Measurements from ENCODE around the gene APOL6.
A peak's percentile ranks its signal among the peaks of the same experiment; 100 is the strongest.
"Not testable (repeated sequence)": the region's sequence is repeated elsewhere in the genome, so short reads cannot be mapped to it uniquely, and the experiment has no call there.

Gene APOL6

DNA sequence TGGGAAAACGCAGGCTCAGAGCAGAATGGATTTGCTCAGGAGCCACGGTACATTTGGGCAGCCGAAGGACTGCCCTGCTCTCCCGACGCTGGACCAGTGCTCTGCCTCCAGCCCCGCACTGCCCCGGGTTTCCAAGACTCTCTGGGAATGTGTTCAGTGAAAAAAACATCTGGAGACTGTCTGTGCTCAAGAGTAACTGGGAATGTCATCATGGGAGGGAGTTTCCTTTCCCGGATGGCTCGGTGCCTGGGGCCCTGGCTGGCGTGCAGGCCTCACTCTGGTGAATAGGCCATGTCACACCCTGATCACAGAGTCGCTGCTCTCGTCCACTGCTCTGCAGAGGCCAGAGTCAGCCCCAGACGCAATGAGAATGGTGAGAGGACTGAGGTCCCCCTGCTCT lies 9.8 kb upstream of the APOL6 start:
- peak; percentile 85 for DNase-seq

DNA sequence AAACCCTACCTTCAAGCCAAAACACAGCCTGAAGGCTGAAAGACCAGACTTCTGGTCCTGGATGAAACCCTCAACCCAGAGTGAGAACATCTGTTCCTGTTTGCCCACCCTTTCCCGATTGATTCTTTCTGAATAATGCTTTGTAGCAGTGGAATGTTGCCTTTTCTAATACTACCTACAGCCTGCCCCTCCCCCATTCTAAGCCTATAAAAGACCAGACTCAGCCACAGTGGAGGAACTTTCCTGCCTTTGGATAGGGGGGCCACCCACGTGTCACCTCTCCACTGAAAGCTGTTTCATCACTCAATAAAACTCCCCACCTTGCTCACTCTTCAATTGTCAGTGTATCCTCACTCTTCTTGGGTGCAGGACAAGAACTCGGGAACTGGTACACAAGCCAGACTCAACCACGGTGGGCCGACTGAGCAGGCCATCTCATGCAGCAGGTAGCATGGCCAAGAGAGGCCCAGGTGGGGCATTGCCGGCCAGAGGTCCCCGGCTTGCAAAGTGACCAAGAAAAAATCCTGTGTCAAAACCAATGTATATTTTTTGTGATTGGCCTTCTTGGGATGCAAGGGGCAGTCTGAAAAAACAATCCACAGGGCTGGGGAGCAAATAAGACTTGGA lies 6.6 kb upstream of the APOL6 start:
- no peak for DNase-seq

DNA sequence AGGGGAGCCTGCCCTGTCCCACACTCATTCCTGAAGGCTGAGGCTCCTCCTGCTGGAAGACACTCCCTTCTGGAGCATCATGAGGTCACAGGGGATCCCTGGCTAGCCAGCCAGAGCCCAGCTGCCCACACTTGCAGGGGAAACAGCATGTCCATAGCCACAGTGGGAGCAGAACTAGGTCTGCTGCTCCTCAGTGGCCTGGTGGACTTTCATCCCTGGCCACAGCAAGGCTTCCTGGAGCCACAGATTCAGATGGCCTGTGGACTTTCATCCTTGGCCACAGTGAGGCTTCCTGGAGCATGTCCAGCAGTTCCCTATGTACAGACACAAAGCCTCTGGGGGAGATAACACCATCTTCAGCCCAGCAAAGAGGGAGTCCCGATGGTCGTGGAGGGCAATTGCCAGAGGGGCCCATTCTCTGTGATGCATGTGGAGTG lies 5.9 kb upstream of the APOL6 start:
- peak; percentile 45 for DNase-seq

DNA sequence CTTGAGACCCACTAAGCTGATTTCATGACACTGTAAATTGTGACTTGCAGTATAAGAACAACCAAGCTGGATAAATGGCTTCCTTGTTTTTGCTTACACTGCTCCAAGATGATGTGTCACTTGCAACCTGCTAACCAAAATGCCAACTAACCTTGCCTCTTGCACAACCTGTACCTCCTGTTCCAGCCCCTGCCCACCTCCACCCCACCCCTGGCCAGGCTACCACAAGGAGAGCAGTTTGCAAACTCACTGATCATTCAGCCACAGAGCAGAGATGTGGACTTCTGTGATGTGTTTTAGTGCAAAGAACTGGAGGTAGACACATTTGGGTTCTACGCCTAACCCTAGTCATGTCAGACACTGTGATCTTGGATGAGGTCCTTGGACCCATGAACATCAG lies 4.3 kb upstream of the APOL6 start:
- DNase-seq: no peak

DNA sequence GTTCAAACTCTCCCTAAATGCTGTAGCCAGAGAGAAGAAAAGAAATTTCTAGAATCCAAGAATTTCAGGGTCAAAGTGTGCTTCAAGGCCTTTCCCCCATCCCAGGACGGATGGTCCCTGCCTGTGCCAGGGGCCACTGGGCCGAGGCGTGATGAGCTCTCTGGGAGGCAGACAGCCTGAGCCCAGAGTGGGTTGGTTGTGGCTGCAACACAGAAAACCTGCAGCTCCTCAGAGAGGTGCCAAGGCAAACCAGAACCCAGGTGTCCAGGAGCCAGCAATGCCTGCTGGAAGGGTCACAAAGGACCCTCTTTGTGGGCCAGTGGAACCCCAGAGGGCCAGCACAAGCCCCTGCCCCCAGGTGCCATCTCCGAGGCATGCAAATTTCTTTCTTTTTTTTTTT lies 2.6 kb upstream of the APOL6 start:
- DNase-seq: no peak

DNA sequence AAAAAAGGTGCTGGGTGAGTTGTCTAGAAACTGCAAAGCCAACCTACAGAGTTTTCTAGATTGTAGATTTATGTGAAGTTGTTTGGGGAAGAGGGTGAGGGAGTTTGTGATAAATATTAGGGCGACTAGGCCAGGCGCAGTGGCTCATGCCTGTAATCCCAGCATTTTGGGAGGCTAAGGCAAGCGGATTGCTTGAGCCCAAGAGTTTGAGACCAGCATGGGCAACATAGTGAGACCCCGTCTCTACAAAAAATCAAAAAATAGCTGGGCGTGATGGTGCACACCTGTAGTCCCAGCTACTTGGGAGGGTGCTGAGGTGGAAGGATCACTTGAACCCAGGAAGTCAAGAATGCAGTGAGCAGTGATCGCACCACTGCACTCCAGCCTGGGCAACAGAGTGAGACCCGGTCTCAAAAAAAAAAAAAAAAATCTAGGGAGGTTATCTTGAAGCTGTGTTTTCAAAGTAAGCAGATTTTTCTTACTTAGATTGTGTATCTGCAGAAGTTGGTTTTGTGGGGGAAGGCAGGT lies 844 bp downstream of the APOL6 start:
- no peak for DNase-seq

DNA sequence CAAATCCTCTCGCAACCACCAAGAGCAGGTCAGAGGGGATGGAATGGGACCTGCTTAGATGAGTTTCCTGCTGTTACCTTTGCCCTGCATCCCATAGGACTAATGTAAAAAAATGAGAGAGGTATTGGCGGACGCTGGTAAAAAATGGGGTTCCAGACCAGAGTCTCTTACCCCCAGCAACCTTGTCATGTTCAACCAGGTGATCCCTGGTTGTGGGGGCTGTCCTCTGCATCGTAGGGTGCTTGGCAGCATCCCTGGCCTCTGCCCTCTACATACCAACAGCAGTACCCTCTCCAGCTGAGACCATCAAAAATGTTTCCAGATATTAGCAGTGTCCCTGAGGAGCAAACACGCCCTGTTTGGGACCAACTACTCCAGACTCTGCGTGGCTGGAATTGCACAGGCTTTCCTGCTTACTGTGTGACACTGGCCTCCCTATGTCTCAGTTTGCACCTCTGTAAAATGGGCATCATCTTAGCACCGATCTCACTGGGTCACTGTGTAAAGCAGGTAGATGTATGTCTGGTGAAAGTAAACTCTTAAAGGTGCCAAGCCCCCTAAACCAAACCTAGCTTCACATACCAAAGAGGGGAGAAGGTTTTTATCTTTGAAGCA lies 1.5 kb downstream of the APOL6 start:
- DNase-seq: no peak

DNA sequence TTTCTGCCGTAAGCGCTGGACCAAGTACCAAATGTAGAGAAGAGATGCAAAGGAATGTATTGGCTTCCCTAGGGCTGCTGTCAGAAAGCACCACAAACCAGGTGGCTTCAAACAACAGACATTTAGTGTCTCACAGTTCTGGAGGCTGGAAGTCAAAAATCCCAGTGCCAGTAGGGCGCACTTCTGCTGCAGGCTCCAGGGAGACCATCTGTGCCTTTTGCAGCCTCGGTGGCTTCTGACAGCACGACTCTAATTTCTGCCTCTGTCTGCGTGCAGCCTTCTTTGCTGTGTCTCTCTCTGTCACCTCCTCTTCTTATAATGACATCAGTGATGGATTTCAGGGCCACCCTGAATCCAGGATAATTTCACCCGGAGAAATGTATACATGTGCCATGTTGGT lies 2.8 kb downstream of the APOL6 start:
- no peak for DNase-seq

DNA sequence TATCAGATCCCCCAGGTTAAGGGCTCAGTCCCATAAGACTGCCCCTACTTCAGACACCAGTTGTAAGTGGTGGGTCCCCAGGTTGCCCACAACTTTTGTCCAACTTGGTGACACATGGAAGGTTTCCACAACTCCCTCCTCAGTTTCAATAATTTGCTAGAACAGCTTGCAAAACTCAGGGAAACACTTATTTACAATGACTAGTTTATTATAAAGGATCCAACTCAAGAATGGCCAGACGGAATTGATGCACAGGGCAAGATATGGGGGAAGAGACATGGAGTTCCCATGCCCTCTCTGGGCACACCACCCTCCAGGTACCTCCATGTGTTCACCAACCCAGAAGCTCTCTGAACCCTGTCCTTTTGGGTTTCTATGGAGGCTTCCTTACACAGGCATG lies 5.6 kb downstream of the APOL6 start:
- DNase-seq: no peak

DNA sequence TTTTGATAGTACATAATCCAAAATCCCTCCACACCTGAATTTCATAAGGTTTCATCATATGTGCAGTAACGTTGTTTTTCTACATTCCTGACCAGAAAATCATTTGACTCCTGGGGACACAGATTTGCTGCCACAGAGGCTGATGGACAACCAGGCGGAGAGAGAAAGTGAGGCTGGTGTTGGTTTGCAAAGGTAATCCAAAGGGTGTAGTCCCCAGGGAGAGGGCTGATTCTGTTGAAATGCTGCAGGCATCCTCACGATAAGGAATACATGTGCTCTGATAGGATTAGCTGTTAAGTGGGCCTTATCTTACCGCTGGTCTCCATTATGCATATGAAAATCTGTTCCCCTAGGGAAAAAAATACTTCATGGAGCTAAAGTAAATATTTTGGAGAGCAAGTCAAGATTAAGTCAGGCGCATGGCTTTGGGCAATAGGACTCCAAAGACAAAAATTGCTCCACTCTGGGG lies 8.1 kb downstream of the APOL6 start:
- DNase-seq: no peak

DNA sequence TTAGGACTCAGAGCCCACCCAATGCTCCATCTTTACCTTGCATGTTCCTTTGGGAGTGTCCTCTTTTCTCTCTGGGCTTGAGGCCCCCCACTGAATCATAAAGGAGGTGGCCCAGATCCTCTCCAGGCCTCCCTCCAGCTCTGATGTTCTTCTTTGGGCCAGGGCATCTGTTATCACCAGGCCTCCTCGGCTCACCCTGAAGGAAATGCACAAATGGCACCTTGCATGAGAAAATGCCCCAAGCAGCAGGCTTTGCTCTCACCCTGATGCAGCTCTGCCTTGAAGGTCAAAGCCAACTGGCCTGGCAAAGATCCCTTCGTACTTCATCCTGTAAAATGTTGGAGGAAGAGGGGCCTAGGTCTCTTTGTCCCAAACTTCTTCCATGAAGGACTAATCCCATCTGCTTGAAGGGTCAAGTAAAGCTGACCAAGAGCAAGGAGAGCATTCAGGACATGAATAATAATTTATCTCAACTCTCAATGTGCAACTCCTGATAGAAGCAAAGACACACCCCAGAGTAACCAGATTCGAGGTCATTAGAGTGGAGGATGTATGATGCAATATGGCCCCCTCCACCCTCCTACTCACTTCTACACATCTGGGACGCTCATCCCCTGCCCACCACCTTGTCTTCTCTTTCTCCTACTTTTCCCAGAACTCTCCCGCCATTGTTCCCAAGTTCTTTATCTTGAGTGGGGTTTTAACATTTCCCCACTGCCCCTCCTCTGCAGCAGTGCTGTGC lies 9.5 kb downstream of the APOL6 start:
- no peak for DNase-seq

DNA sequence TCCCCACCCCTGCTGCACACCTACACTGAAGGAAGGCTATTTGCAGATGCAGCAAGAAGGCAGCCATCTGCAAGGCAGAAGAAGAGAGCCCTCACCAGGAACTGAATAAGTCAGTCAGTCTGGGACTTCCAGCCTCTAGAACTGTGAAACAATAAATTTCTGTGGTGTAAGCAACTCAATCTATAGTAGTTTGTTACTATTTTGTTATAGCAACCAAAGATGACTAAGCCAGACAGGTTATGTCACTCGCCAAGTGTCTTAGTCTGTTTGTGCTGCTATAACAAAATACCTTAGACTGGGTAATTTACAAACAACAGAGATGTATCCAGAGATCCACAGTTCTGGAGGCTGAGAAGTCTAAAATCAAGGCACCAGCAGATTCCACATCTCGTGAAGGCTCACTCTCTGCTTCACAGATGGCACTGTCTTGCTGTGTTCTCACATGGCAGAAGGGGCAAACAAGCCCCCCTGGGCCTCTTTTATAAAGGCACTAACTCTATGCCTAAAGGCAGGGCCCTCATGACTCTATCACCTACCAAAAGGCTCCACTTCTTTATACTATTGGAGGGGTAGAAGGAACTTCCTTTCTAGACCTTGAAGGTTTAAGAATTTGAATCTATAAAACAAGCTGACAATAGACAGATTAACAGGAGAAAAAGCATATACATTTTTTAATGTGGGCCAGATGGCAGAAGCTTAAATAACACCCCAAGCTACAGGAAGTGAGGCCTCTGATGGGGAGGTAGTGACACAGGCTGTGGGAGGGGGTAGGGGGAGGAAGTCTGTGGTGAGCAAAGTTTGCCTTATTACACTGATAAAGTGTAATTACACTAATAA lies 12.3 kb downstream of the APOL6 start:
- no peak for DNase-seq

DNA sequence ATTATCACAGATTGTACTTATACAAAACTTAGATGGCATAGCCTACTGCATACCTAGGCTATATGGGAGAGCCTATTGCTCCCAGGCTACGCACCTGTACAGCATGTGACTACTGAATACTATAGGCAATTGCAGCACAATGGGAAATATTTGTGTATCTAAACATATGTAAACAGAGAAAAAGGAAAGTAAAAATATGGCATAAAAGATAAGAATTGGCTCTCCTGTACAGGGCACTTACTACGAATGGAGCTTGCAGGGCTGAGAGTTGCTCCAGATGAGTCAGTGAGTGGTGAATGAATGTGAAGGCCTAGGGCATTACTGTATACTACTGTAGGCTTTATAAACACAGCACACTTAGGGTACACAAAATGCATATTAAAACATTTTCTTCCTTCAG lies 13.2 kb downstream of the APOL6 start:
- DNase-seq: peak; percentile 46

DNA sequence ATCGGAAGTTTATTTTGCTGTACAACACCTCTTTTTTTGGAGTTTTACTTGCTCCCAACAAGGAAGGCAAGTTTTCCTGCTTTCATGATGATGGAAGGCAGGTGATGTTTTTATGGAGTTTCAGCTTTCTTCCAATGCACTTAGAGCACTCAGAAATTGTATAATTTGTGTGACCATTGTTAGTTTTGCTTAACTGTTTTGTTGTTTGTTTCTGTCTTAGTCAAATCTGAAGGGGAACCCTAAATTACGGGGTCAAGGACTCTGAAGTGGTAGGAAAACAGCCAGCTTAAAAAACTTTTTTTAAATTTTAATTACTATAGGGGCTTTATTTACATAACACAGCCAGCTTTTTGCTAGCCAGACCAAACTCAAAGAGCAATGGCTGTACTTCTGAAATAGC lies 14.7 kb downstream of the APOL6 start:
- DNase-seq: no peak

DNA sequence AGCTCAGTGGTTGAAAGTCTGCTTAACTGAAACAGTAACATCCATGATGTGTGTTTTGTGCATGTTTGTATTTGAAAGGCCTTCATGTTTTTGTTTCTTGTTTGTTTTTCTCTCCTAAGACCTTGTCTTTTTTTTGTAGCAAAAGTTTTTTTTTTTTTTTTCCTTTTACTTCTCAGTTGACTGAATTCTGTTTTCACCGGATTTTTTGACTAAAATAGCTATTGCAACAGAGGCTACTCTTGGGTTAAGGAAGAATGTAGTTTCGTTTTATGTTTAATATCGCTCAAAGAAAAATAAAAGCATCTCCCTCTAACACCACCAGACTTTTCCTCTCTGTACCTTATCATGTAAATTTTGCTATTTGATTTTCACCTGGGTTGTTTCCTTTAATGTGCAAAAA lies 15.1 kb downstream of the APOL6 start:
- no peak for DNase-seq

DNA sequence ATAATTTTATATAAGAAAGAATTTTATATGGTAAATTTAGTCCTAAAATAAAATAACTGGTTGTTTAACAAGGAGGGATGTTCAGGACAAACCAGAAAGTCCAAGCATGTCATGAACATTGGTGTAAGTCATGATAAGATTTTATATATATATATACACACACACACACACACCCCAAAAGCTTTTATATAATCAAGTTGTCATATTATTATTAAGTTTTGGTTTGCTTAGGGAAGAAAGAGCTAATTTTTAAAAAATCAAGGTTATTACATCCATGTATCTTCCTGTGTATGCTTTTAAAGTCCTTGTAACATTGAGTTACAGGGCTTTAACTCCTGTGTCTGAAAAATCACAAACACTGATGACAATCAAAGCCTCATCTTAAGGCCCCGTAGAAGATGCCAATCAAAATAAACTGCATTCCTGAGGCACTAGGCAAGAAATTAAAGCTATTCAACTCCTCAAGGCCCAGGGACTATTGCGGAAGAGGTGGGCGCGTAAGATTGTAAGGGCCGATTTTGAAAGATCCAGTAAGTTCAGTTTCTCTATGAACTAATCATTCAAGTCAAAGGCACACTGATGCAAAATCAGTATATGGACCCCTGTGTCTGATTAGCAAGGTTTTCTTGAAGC lies 16.8 kb downstream of the APOL6 start:
- DNase-seq: no peak

DNA sequence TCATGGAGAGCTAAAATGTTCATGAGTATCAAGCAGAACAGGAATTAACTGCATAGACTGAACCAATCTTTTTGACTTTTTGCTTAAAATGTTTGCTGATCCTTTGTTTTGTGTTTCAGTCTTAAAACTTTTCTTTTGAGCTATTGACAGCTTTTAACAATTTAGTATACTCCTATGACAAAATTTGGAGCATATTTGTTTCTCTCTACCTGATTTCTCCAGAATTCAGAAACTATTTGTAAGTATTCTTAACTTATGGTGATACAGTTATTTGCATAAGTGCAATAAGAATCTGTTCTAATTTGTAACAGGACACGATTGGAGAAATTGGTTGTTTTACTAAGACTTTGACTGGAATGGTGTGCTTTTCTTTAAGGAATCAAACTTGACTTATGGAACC lies 18.5 kb downstream of the APOL6 start:
- not testable (repeated sequence) for DNase-seq

DNA sequence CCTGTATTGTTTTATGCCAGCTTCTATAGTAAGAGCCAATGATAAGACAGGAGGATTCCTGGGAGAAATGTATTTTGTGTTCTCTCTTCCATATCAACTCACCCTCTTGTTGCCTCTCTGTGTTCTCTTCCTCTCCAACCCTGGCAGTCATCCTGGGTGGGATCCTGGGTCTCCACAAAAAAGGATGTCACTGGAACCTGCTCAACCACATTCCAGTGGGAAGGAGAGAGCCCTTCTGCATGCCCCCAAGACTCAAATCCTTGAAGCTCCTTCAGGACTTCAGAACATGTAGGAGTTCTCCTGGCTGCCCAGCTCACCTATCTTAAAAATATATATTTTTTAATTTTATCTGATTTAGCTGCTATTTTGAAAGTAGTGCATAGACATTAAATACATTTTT lies 26.1 kb downstream of the APOL6 start:
- no peak for DNase-seq

DNA sequence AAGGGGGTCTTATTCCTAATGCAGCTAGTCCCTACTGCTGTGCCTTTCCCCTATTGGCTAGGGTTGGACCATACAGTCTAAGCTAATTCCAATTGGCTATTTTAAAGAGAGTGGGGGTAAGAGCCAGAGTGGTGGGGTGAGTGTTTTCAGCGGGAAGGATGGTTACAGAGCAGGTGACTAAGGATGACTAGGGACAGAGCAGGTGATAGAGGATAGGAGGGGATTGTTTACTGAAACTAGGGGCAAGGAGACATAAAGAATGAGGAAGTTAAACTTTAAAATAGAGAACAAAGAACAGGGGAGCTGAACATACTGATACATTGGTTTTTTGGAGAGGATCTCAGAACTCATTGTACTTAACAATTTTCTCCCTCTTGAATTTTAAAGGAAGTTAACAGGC lies 27.8 kb downstream of the APOL6 start:
- not testable (repeated sequence) for DNase-seq

DNA sequence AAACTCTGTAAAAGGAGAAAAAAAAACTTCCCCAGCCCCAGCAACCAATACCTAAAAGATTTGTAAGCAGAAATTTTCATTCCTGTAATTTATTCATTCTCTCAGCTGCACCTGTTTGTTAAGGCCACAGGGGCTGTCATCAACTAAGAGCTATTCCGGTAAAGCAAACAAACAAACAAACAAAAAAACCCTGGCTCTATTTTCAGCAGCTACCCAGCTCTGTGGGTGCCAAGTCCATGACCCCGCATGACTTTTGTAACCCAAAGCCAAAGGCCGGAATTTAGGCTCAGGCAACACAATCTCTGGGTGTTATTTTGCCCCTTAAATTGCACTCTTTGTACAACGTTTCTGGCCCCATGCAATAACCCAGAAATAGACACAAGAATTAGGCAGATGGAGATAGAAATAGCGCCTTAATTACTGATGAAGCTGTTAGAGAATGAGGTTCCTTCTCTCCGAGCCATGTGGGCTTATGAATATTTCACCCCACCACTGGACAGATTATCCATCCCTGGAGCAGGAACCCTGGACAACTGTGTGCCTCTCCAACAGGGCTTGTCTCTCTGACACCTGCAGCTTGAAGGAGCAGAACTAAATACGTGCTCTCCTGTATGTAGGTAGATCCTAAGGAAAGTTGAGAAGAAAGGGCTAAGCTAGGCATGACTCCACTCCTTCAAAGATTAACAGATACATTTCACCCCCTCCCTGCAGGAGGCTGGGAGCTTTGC lies 29.4 kb downstream of the APOL6 start:
- DNase-seq: no peak

DNA sequence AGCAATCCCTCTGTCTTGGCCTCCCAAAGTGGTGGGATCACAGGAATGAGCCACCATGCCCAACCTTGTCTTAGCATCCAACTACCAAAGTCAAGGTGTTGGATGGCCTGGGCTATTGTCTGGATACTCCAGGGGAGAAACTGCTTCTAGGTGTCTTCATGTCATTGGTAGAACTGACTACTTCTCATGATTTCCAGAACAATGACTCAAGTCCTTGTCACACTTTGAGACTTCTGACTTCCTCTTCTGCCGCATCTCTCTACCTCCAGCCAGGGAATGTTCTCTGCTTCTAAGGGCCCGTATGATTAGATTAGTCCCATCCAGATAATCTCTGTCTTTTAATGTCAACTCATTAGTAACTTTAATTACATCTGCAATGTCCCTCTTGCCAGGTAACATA lies 30.6 kb downstream of the APOL6 start:
- no peak for DNase-seq

DNA sequence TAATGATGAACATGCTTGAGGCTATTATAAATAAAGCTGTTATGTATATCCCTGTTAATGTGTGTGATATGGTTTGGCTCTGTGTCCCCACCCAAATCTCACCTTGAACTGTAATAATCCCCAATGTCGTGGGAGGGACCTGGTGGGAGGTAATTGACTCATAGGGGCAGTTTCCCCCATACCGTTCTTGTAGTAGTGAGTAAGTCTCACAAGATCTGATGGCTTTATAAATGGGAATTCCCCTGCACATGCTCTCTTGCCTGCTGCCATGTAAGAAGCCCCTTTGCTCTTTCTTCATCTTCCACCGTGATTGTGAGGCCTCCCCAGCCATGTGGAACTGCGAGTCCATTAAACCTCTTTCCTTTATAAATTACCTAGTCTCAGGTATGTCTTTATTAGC lies 31.2 kb downstream of the APOL6 start:
- peak; percentile 21 for DNase-seq

Data from EL (cell line).